Mucosa of gallbladder (tissue), 1 donor: Measurements from ENCODE around the gene CDH6. TPM values are rescaled to one million over a fixed set of nuclear protein-coding genes. Genes with fewer than 3 reads are reported as not detected.

Source experiments
- DNase-seq: peaks from one replicate; pipeline ENCODE4 v3.0.0-alpha.2; 2020; ENCODE audit warnings: low spot score
- total RNA-seq: library from RNA; stranded (reverse); gene quantifications from one replicate; pipeline ENCODE4 v1.2.1, GENCODE V29; 2021
- donor health status: DM: no; HTN: no; CAD: no.

CDH6 gene
- total RNA-seq, 1 donor from 2014 or later: 75.9 TPM

- no peak for DNase-seq
These were observed 3.7 kb downstream of the CDH6 start for GRCh38 chr5:31197183-31197582.

- no peak for DNase-seq
These were observed 11.5 kb downstream of the CDH6 start for GRCh38 chr5:31204958-31205357.

- DNase-seq: no peak
These were observed 14.6 kb downstream of the CDH6 start for GRCh38 chr5:31208043-31208442.

- no peak for DNase-seq
These were observed 15.8 kb downstream of the CDH6 start for GRCh38 chr5:31209334-31209733.

- DNase-seq: no peak
These were observed 17.6 kb downstream of the CDH6 start for GRCh38 chr5:31211098-31211497.

GRCh38 chr5:31213257-31213656, 19.8 kb downstream of the CDH6 start:
- DNase-seq: no peak

- DNase-seq: no peak
These were observed 20.2 kb downstream of the CDH6 start for GRCh38 chr5:31213705-31214121.

GRCh38 chr5:31214229-31214628, 20.7 kb downstream of the CDH6 start:
- DNase-seq: no peak

- no peak for DNase-seq
These were observed 21.8 kb downstream of the CDH6 start for GRCh38 chr5:31215236-31215635.

GRCh38 chr5:31217446-31217845, 24.0 kb downstream of the CDH6 start:
- no peak for DNase-seq

GRCh38 chr5:31218978-31219377, 25.5 kb downstream of the CDH6 start:
- peak; percentile 71 for DNase-seq

GRCh38 chr5:31221001-31221400, 27.5 kb downstream of the CDH6 start:
- DNase-seq: peak; percentile 69

- no peak for DNase-seq
These were observed 31.6 kb downstream of the CDH6 start for GRCh38 chr5:31225118-31225517.

GRCh38 chr5:31225613-31226012, 32.1 kb downstream of the CDH6 start:
- no peak for DNase-seq

- no peak for DNase-seq
These were observed 33.2 kb downstream of the CDH6 start for GRCh38 chr5:31226651-31227050.

GRCh38 chr5:31229266-31229665, 35.8 kb downstream of the CDH6 start:
- DNase-seq: no peak

GRCh38 chr5:31231177-31231838, 37.8 kb downstream of the CDH6 start:
- DNase-seq: no peak

GRCh38 chr5:31232273-31232888, 38.9 kb downstream of the CDH6 start:
- DNase-seq: peak; percentile 28

- DNase-seq: no peak
These were observed 41.9 kb downstream of the CDH6 start for GRCh38 chr5:31235381-31235780.

- no peak for DNase-seq
These were observed 42.9 kb downstream of the CDH6 start for GRCh38 chr5:31236339-31236738.

GRCh38 chr5:31237174-31237573, 43.7 kb downstream of the CDH6 start:
- DNase-seq: no peak

GRCh38 chr5:31238497-31238896, 45.0 kb downstream of the CDH6 start:
- DNase-seq: no peak

GRCh38 chr5:31244921-31245320, 51.4 kb downstream of the CDH6 start:
- DNase-seq: no peak

GRCh38 chr5:31247381-31247780, 53.9 kb downstream of the CDH6 start:
- DNase-seq: no peak
